C1 segment of cervical spinal cord (tissue), 14 donors: ENCODE results near the gene NANOGP8.
"Not testable (repeated sequence)": the region's sequence is repeated elsewhere in the genome, so short reads cannot be mapped to it uniquely, and the experiment has no call there.

Experiments
- DNase-seq, 14 donors: peaks; one replicate each; lab custom pipeline; 2025; lab: John Stamatoyannopoulos, UW

Gene NANOGP8

GRCh38 chr15:35085176-35085919 is at the start of gene NANOGP8:
Gene NANOGP8 (minus strand): TSS chr15:35085295. CDS start chr15:35085110, 185 bp downstream.
- DNase-seq = not testable (repeated sequence)

GRCh38 chr15:35134299-35134698 is 49.2 kb upstream of the NANOGP8 start:
- no peak for DNase-seq

- DNase-seq = no peak
Measured at GRCh38 chr15:35130245-35130644, 45.1 kb upstream of the NANOGP8 start.

DNA sequence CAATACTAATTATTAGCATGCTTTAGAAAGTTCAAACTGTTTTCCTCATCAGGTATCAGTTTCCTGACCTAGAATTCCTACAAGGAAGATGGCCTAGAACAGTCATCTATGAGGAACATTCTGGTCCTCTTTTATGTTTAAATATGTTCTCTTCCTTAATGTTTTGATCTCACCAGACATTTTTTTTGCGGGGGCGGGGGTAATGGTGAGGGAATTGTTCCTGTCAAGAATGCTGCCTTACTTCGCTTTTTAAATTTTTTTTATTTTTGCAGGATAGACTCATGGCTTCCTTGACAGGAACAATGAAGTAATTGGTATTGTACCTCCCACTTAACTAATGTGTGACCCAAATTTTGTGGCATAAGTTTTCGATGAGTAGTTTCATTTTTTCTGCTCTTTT is 44.3 kb upstream of the NANOGP8 start:
- DNase-seq = no peak

DNA sequence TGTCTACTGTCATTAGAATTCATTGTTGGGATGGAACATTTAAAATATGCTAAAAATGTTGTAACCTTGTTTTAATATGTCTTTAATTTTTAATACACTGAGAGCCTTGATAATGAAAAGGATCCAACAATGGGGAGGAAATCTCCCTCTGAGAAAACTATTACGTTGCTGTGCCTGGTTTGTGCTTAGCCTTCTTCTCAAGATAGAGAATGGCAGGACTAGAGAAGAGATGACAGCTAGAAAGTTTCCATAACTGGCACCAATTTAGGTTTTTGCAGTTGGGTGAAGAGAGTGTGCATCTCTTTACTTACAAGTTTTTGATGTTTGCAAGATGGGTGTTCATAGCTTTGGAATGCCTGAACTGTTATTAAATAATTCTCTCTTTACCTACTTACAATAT is 42.6 kb upstream of the NANOGP8 start:
- no peak for DNase-seq

- no peak for DNase-seq
Measured at GRCh38 chr15:35126236-35126635, 41.1 kb upstream of the NANOGP8 start.

DNA sequence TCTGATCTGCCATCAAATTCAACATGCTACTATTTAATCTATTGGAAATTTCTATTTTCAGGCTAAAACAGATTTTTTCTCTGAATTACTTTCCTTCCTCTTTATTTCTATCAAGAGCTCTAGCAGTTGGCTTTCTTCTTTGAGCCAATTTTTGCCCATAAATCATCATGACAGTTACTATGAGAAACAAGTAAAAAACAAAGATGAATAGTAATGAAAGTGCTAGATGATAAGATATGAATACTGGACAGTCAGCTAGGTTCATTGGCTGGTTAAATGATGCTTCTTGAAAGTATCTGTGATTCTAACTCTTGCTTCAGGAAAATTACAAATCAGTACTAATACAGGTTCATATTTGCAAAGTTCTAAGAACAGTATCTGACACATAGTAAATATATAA is 38.6 kb upstream of the NANOGP8 start:
- no peak for DNase-seq

GRCh38 chr15:35121611-35122359 is 36.7 kb upstream of the NANOGP8 start:
- no peak for DNase-seq

GRCh38 chr15:35120173-35120572 is 35.1 kb upstream of the NANOGP8 start:
- no peak for DNase-seq

- no peak for DNase-seq
Measured at GRCh38 chr15:35118960-35119359, 33.9 kb upstream of the NANOGP8 start.

DNA sequence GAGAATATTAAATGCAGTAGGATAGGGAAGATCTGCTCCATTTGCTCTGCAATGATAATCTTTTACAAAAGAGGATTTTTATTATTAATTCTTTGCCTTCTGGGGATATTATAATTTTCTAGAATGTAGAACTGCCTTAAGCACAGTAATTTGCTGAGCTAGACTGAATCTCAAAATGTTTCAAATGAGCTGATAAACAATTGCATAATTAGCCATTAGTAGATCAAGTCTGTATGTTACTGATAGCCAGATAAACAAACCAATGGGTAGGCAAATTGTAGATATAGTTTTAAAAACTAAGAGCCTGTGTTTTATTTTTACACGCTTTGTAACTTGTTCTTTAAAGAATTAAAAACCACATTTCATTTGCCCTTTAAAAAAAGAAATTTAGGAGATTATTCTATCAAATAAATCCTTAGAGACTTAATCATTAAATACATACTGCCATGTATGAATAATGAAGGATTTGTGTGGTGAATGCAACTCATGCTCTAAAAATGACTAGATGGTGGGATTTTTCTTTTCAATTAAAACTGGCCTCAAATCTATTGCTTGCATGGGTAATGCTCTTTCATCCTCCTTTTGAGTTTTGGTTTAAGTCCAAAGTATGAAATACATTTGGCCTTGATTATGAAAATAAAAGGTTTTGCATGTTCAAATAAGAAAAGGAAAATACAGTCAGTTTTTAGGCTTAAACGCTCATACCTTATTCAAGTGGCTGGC is 32.6 kb upstream of the NANOGP8 start:
- no peak for DNase-seq

- no peak for DNase-seq
Measured at GRCh38 chr15:35115155-35115725, 30.1 kb upstream of the NANOGP8 start.

- no peak for DNase-seq
Measured at GRCh38 chr15:35112346-35112745, 27.3 kb upstream of the NANOGP8 start.

DNA sequence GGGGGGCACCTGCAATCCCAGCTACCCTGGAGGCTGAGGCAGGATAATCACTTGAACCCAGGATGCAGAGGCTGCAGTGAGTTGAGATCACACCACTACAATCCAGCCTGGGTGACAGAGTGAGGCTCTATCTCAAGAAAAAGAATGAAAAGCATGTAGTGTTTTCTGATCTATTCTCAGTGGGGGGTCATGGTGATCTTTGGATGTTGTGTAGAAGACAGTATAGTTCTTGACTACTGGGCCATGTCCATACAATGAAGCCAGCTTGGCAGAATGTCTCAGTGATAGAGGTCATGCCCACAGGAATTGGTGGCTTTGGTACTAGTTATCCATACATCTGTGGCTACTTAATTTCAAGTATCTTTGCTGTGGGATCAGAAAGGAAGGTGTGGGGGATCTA is 26.8 kb upstream of the NANOGP8 start:
- DNase-seq = no peak

GRCh38 chr15:35108453-35108852 is 23.4 kb upstream of the NANOGP8 start:
- no peak for DNase-seq

GRCh38 chr15:35107561-35107960 is 22.5 kb upstream of the NANOGP8 start:
- no peak for DNase-seq

GRCh38 chr15:35107122-35107521 is 22.0 kb upstream of the NANOGP8 start:
- DNase-seq = no peak

DNA sequence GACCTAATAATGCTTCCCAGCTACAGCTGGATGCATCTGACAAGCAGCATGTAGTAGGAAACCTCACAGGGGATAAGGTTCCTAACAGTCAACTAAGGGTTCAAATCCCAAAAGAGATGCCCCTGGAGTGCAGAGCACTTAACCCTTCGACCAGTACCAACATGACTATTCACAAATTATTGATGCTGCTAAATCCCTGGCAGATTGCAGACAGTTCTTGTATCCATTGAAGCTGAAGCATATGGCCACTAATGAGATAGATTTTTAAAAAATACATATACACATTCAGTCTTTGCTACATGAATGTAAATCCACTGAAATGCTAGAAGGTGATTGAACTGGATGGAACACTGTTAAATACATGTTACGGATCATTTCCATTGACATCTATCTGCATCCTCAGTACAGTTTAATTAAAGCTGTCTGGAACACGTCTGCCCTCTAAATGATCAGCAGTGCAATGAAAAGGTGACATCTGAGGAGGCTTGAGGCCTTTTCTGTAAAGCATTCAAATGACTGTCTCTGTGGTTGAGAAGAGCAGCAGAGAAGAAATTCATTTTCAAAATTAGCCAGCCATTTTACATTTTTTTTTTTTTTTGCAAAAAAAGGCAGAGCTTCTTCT is 19.5 kb upstream of the NANOGP8 start:
- DNase-seq = no peak

DNA sequence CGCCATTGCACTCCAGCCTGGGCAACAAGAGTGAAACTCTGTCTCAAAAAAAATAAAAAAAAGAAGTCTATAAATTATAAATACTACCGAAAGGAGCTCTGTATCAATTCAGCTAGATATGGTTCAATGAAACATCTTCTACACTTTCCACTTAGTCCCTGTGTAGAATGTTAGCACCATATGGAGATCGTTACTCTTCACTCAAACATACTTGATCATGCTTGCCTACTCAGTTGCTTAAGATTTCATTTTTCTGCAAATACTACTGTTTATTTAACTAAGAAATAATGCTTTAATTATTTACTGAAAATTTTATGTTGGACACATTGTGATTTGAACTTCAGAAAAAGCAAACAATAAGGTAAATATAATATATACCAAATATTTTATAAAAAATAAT is 17.1 kb upstream of the NANOGP8 start:
- DNase-seq = no peak

DNA sequence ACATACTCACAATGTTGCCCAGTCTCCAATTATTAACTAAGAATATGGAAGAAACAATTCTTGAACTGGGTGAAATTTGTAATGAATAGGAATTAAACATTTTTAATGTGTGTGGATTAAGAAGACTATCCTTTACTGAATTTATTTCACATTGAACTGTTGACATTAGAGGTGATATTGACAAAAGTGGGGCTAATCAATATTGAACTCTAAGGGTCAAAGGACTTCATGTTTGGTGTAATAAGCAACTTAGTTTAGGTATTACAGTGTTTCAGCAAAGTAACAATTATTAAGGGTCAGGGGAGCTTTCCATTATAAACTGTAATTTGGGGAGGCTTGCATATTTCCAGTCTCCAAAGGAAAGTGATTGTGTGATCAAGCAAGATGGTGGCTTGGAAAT is 16.2 kb upstream of the NANOGP8 start:
- DNase-seq = no peak

- no peak for DNase-seq
Measured at GRCh38 chr15:35098737-35099136, 13.6 kb upstream of the NANOGP8 start.

- DNase-seq = no peak
Measured at GRCh38 chr15:35095941-35096340, 10.8 kb upstream of the NANOGP8 start.
